GM21381 (cell line): ENCODE data around the gene FUNDC1.
A peak's percentile ranks its signal among the peaks of the same experiment; 100 is the strongest.
"Not testable (repeated sequence)": the region's sequence is repeated elsewhere in the genome, so short reads cannot be mapped to it uniquely, and the experiment has no call there.

Experiments used
- ATAC-seq: cut with Tn5 transposase; IDR thresholded peaks from one replicate; pipeline ENCODE4 v1.9.1; 2021; ENCODE audit warnings: mild to moderate bottlenecking, moderate library complexity; ENCODE audit not compliant: unreplicated experiment

Gene FUNDC1

GRCh38 chrX:44542567-44543325 is at the start of gene FUNDC1:
FUNDC1 (minus strand) TSS chrX:44542859; CDS start chrX:44542832, 27 bp downstream.
- peak; percentile 98 for ATAC-seq

- no peak for ATAC-seq
Observed at GRCh38 chrX:44585866-44586265, 43.2 kb upstream of the FUNDC1 start.

GRCh38 chrX:44580466-44580865 is 37.8 kb upstream of the FUNDC1 start:
- ATAC-seq, result no peak

- no peak for ATAC-seq
Observed at GRCh38 chrX:44572340-44572938, 29.8 kb upstream of the FUNDC1 start.

- no peak for ATAC-seq
Observed at GRCh38 chrX:44570522-44570921, 27.9 kb upstream of the FUNDC1 start.

- no peak for ATAC-seq
Observed at GRCh38 chrX:44569122-44569521, 26.5 kb upstream of the FUNDC1 start.

GRCh38 chrX:44568196-44568595 is 25.5 kb upstream of the FUNDC1 start:
- no peak for ATAC-seq

- ATAC-seq, result not testable (repeated sequence)
Observed at GRCh38 chrX:44561896-44562295, 19.2 kb upstream of the FUNDC1 start.

GRCh38 chrX:44550563-44550962 is 7.9 kb upstream of the FUNDC1 start:
- ATAC-seq, result no peak

GRCh38 chrX:44545454-44545853 is 2.8 kb upstream of the FUNDC1 start:
- ATAC-seq, result not testable (repeated sequence)

GRCh38 chrX:44544036-44544435 is 1.4 kb upstream of the FUNDC1 start:
- ATAC-seq, result no peak

- ATAC-seq, result no peak
Observed at GRCh38 chrX:44536198-44536597, 6.5 kb downstream of the FUNDC1 start.

GRCh38 chrX:44529310-44529709 is 13.3 kb downstream of the FUNDC1 start:
- ATAC-seq, result no peak

GRCh38 chrX:44514272-44514671 is 28.4 kb downstream of the FUNDC1 start:
- ATAC-seq, result no peak

GRCh38 chrX:44507292-44507691 is 35.4 kb downstream of the FUNDC1 start:
- no peak for ATAC-seq

GRCh38 chrX:44506678-44507077 is 36.0 kb downstream of the FUNDC1 start:
- ATAC-seq, result no peak

- no peak for ATAC-seq
Observed at GRCh38 chrX:44503560-44503959, 39.1 kb downstream of the FUNDC1 start.

- no peak for ATAC-seq
Observed at GRCh38 chrX:44495091-44495490, 47.6 kb downstream of the FUNDC1 start.

- ATAC-seq, result no peak
Observed at GRCh38 chrX:44494357-44494756, 48.3 kb downstream of the FUNDC1 start.

GRCh38 chrX:44489515-44489914 is 53.1 kb downstream of the FUNDC1 start:
- no peak for ATAC-seq

GRCh38 chrX:44484607-44485146 is 58.0 kb downstream of the FUNDC1 start:
- no peak for ATAC-seq

- ATAC-seq, result no peak
Observed at GRCh38 chrX:44483965-44484606, 58.6 kb downstream of the FUNDC1 start.
